B cell (primary cell): ENCODE measurements around the gene STAT5B. TPM values are rescaled to one million over a fixed set of nuclear protein-coding genes. Genes with fewer than 3 reads are reported as not detected.

ENCODE experiments used
- ATAC-seq: fragments of 200-7000 bp; cut with Tn5 transposase; one replicate; pipeline ENCODE4 v1.10.0; 2021; ENCODE audit warnings: low read depth, mild to moderate bottlenecking, moderate number of reproducible peaks, moderate library complexity
- CTCF ChIA-PET: fragments of 350-600 bp; sonication (Branson Sonifier 250); formaldehyde crosslinking; loops from one replicate; lab custom pipeline; 2021; ENCODE audit warnings: antibody characterized with exemption, inconsistent platforms; lab: Charles Lee
- POLR2A ChIA-PET: fragments of 350-600 bp; sonication (Branson Sonifier 250); formaldehyde crosslinking; loops from one replicate; lab custom pipeline; 2021; ENCODE audit warnings: antibody characterized with exemption; lab: Charles Lee
- DNase-seq: peaks from one replicate; pipeline ENCODE4 v3.0.0; 2013
- H2AFZ ChIP-seq: 2 replicates; pipeline ENCODE4 v1.6.1; 2012; ENCODE audit warnings: mild to moderate bottlenecking, low read depth, low read length; ENCODE audit not compliant: insufficient read depth, poor library complexity, severe bottlenecking
- H3K27ac ChIP-seq, 2 donors: 1 replicate in 1 of 2; 2 replicates in 1 of 2; pipeline ENCODE4 v1.5.1; 2012 to 2013; ENCODE audit warnings: low read length in 2 of 2, mild to moderate bottlenecking in 2 of 2, moderate library complexity in 1 of 2
- H3K27me3 ChIP-seq, 4 experiments: fragments of 200-600 bp in 1 of 4; sonication (generic) in 1 of 4; replicated peaks in 1 of 4; 1 replicate in 2 of 4; 2 replicates in 2 of 4; pipeline versions ENCODE4 v1.6.1 to v1.7.0; 2013 to 2016; ENCODE audit warnings: low read length in 3 of 4, mild to moderate bottlenecking in 2 of 4, mixed read lengths in 1 of 4, moderate library complexity in 1 of 4; ENCODE audit not compliant: insufficient read depth in 4 of 4, control insufficient read depth in 3 of 4; ENCODE audit errors: control extremely low read depth in 1 of 4
- H3K36me3 ChIP-seq, 2 experiments: replicated peaks in 1 of 2; 1 replicate in 1 of 2; 2 replicates in 1 of 2; pipeline versions ENCODE4 v1.6.1 to v1.7.1; 2013; ENCODE audit warnings: low read length in 1 of 2; ENCODE audit not compliant: insufficient read depth in 2 of 2, control insufficient read depth in 1 of 2; ENCODE audit errors: control extremely low read depth in 1 of 2, extremely low read depth in 1 of 2
- H3K4me1 ChIP-seq, 2 donors: fragments of 200-600 bp in 1 of 2; sonication (generic) in 1 of 2; 1 replicate in 1 of 2; 2 replicates in 1 of 2; pipeline versions ENCODE4 v1.5.1 to v1.6.1; 2013 to 2017; ENCODE audit warnings: low read length in 2 of 2; ENCODE audit not compliant: control insufficient read depth in 2 of 2, insufficient read depth in 2 of 2
- H3K4me2 ChIP-seq: replicated peaks from 2 replicates; pipeline ENCODE3; 2012; ENCODE audit warnings: mild to moderate bottlenecking, low read depth, low read length; ENCODE audit not compliant: poor library complexity, severe bottlenecking
- H3K4me3 ChIP-seq, 5 experiments: fragments of 200-600 bp in 1 of 5; sonication (generic) in 1 of 5; 1 replicate in 3 of 5; 2 replicates in 2 of 5; pipeline versions ENCODE4 v1.5.1 to v1.7.0; 2011 to 2016; ENCODE audit warnings: low read length in 4 of 5, mild to moderate bottlenecking in 4 of 5, low read depth in 2 of 5, control low read depth in 1 of 5, moderate library complexity in 1 of 5; ENCODE audit not compliant: insufficient read depth in 1 of 5; ENCODE audit errors: control extremely low read depth in 1 of 5, extremely low read depth in 1 of 5
- H3K79me2 ChIP-seq: fragments of 200-600 bp; sonication (generic); one replicate; pipeline ENCODE4 v1.6.0; 2016; ENCODE audit warnings: low read length; ENCODE audit not compliant: control insufficient read depth, insufficient read depth
- H3K9ac ChIP-seq: fragments of 200-600 bp; sonication (generic); 2 replicates; pipeline ENCODE4 v1.6.1; 2017; ENCODE audit warnings: mild to moderate bottlenecking, low read length, moderate library complexity
- H3K9me3 ChIP-seq, 3 donors: one replicate each; pipeline versions ENCODE4 v1.6.1 to v1.7.1; 2013; ENCODE audit warnings: low read length in 2 of 3; ENCODE audit not compliant: control insufficient read depth in 2 of 3, insufficient read depth in 1 of 3; ENCODE audit errors: control extremely low read depth in 1 of 3
- H4K20me1 ChIP-seq: 2 replicates; pipeline ENCODE4 v1.6.0; 2012; ENCODE audit warnings: mild to moderate bottlenecking, low read length; ENCODE audit not compliant: insufficient read depth, control insufficient read depth, poor library complexity, severe bottlenecking
- H3K27ac Mint-ChIP-seq: one replicate; pipeline ENCODE4 v1.8.0; 2021; ENCODE audit warnings: mixed read lengths
- H3K27me3 Mint-ChIP-seq: one replicate; pipeline ENCODE4 v1.8.0; 2021; ENCODE audit warnings: mixed read lengths
- H3K4me1 Mint-ChIP-seq: one replicate; pipeline ENCODE4 v1.8.0; 2021; ENCODE audit warnings: mixed read lengths
- H3K4me3 Mint-ChIP-seq: one replicate; pipeline ENCODE4 v1.8.0; 2021; ENCODE audit warnings: mixed read lengths
- H3K9me3 Mint-ChIP-seq: one replicate; pipeline ENCODE4 v1.8.0; 2022; ENCODE audit warnings: mixed read lengths; ENCODE audit not compliant: insufficient read depth
- CTCF ChIP-seq: fragments of 200-600 bp; IDR thresholded peaks from one replicate; pipeline ENCODE4 v1.8.0; 2022; ENCODE audit warnings: antibody characterized with exemption, mild to moderate bottlenecking
- EZH2 ChIP-seq: IDR thresholded peaks from 2 replicates; pipeline ENCODE4 v1.6.1; 2012; ENCODE audit warnings: borderline replicate concordance, low read depth, mild to moderate bottlenecking, moderate library complexity, low read length; ENCODE audit not compliant: insufficient read depth, poor library complexity, severe bottlenecking
- WGBS: methylation state at CpG from one replicate; pipeline ENCODE4 v1.1.5; 2013; ENCODE audit warnings: missing lambda C conversion rate; ENCODE audit not compliant: insufficient coverage; 5-methylcytosine and 5-hydroxymethylcytosine counted together
- intact Hi-C: fragments of 100-400 bp; cut with micrococcal nuclease; formaldehyde crosslinking; loops from one replicate; pipeline ENCODE4 v1.10.0; 2022
- polyA plus RNA-seq: library from polyadenylated mRNA; depleted of rRNA; stranded (reverse); fragments of >200 nt; gene quantifications from 2 replicates; pipeline ENCODE4 v1.2.3, GENCODE V29; 2012
- total RNA-seq, 2 donors: library from RNA; stranded (reverse); fragments of 120-200 nt in 1 of 2; gene quantifications; 1 replicate in 1 of 2; 2 replicates in 1 of 2; pipeline versions ENCODE4 v1.2.3 to v1.2.4, GENCODE V29; 2013 to 2022

Gene STAT5B
- total and polyA plus RNA-seq, 2 donors (not counting 1 experiment from before 2014, with no cell fraction given): 70.0 to 103 TPM

- WGBS: 89% methylated on average over 8 of the region's 8 CpGs
- Histone ChIP-seq H3K9ac (no peak overlapping the region), H3K36me3 (no peaks in the 10 kb centered on the region), H3K4me1 (no peaks in the 10 kb centered on the region), H3K27me3 (no peaks in the 10 kb centered on the region), H4K20me1 (no peaks in the 10 kb centered on the region), H3K9me3 (no peaks in the 10 kb centered on the region), H3K27ac (no peak overlapping the region), H3K79me2 (no peaks in the 10 kb centered on the region), H2AFZ (no peak overlapping the region), H3K4me2 (no peak overlapping the region), H3K4me3 (no peak overlapping the region)
- Mint-ChIP-seq H3K4me1 (no peaks in the 10 kb centered on the region), H3K4me3 (no peak overlapping the region), H3K9me3 (no peaks in the 10 kb centered on the region), H3K27ac (no peak overlapping the region), H3K27me3 (no peaks in the 10 kb centered on the region)
- DNase-seq: no peak
- ATAC-seq: no peak
- intact Hi-C loops: no loop called here
- no peak for TF ChIP-seq CTCF
- TF ChIP-seq EZH2: no peak
- ChIA-PET POLR2A (no interaction called here), CTCF (interaction anchor here (1.2 kb wide), 1 partner anchor 13 kb away, joined by 3 read pairs; the partner anchor contains the start of gene KCNH4)
These were observed 108.4 kb downstream of the STAT5B start for GRCh38 chr17:42167807-42168206.

- CTCF ChIA-PET: interaction anchor here (0.8 kb wide), 1 partner anchor 17 kb away, joined by 3 read pairs; no protein-coding TSS in a partner anchor
- Mint-ChIP-seq H3K27me3 (no peaks in the 10 kb centered on the region), H3K9me3 (no peaks in the 10 kb centered on the region), H3K4me1 (peaks cover 4% of the 10 kb centered on the region), H3K27ac (no peak overlapping the region), H3K4me3 (no peak overlapping the region)
- no peak overlapping the region for H3K4me3 ChIP-seq
- no peaks in the 10 kb centered on the region for H3K27me3 ChIP-seq
- no peak for DNase-seq
- no peaks in the 10 kb centered on the region for H3K9me3 ChIP-seq
- H3K4me2 ChIP-seq: no peak overlapping the region
- no peak overlapping the region for H2AFZ ChIP-seq
- H3K9ac ChIP-seq: no peak overlapping the region
- no peak overlapping the region for H3K27ac ChIP-seq
- POLR2A ChIA-PET: no interaction called here
- H3K79me2 ChIP-seq: no peaks in the 10 kb centered on the region
- no peaks in the 10 kb centered on the region for H3K4me1 ChIP-seq
- no peak for ATAC-seq
- no peaks in the 10 kb centered on the region for H3K36me3 ChIP-seq
- 98% methylated on average over 19 of the region's 19 CpGs for WGBS
- intact Hi-C loops: no loop called here
- no peaks in the 10 kb centered on the region for H4K20me1 ChIP-seq
- no peak for TF ChIP-seq CTCF
- TF ChIP-seq EZH2: no peak
These were observed 109.9 kb downstream of the STAT5B start for GRCh38 chr17:42166196-42166763.
